GM18867 (cell line): ENCODE data around the gene PROC.

Experiments
- ATAC-seq: cut with Tn5 transposase; IDR thresholded peaks from one replicate; pipeline ENCODE4 v1.9.1; 2021; ENCODE audit warnings: mild to moderate bottlenecking, moderate library complexity; ENCODE audit not compliant: unreplicated experiment

The PROC gene

GRCh38 chr2:127453392-127454171 lies 35.4 kb downstream of the PROC start:
- ATAC-seq: no peak

GRCh38 chr2:127454595-127455565 lies 36.7 kb downstream of the PROC start:
- no peak for ATAC-seq

GRCh38 chr2:127455566-127456493 lies 37.6 kb downstream of the PROC start:
- no peak for ATAC-seq

- no peak for ATAC-seq
Measured at GRCh38 chr2:127456960-127457359, 38.7 kb downstream of the PROC start.

GRCh38 chr2:127462461-127462860 lies 44.2 kb downstream of the PROC start:
- ATAC-seq: no peak

GRCh38 chr2:127463155-127463991 lies 45.1 kb downstream of the PROC start:
- no peak for ATAC-seq

- no peak for ATAC-seq
Measured at GRCh38 chr2:127464470-127465257, 46.4 kb downstream of the PROC start.

- no peak for ATAC-seq
Measured at GRCh38 chr2:127465258-127465657, 47.0 kb downstream of the PROC start.

- no peak for ATAC-seq
Measured at GRCh38 chr2:127469051-127469450, 50.8 kb downstream of the PROC start.

- ATAC-seq: no peak
Measured at GRCh38 chr2:127469974-127470373, 51.7 kb downstream of the PROC start.

- no peak for ATAC-seq
Measured at GRCh38 chr2:127471286-127471988, 53.2 kb downstream of the PROC start.

- no peak for ATAC-seq
Measured at GRCh38 chr2:127472268-127472667, 54.0 kb downstream of the PROC start.

GRCh38 chr2:127475788-127476187 lies 57.6 kb downstream of the PROC start:
- no peak for ATAC-seq
